Activated naive CD4-positive, alpha-beta T cell treated with anti-CD3 and anti-CD28 coated beads for 36 hours (primary cell): ENCODE results near the gene RBPJL. TPM values are rescaled to one million over a fixed set of nuclear protein-coding genes. Genes with fewer than 3 reads are reported as not detected.

Experiments
- CTCF ChIA-PET: fragments of 350-600 bp; sonication (Branson Sonifier 250); formaldehyde crosslinking; loops from one replicate; lab custom pipeline; 2021; ENCODE audit warnings: antibody characterized with exemption; lab: Charles Lee
- DNase-seq: peaks from one replicate; pipeline ENCODE4 v3.0.0-alpha.2; 2020
- H3K27ac Mint-ChIP-seq: one replicate; pipeline ENCODE4 v1.8.0; 2021; ENCODE audit warnings: mild to moderate bottlenecking, mixed read lengths
- H3K27me3 Mint-ChIP-seq: one replicate; pipeline ENCODE4 v1.8.0; 2021; ENCODE audit warnings: low read depth, mixed read lengths
- H3K36me3 Mint-ChIP-seq: one replicate; pipeline ENCODE4 v1.8.0; 2021; ENCODE audit warnings: low read depth, mixed read lengths
- H3K4me1 Mint-ChIP-seq: one replicate; pipeline ENCODE4 v1.8.0; 2021; ENCODE audit warnings: low read depth, mixed read lengths
- H3K4me3 Mint-ChIP-seq: one replicate; pipeline ENCODE4 v1.8.0; 2021; ENCODE audit warnings: mild to moderate bottlenecking, moderate library complexity, mixed read lengths
- H3K9me3 Mint-ChIP-seq: one replicate; pipeline ENCODE4 v1.8.0; 2021; ENCODE audit warnings: mixed read lengths
- intact Hi-C: fragments of 100-400 bp; cut with micrococcal nuclease; formaldehyde crosslinking; loops from one replicate; pipeline ENCODE4 v1.15.1; 2023
- total RNA-seq, 2 experiments: library from RNA; stranded (reverse); gene quantifications; one replicate each; pipeline ENCODE4 v1.2.3, GENCODE V29; 2021

The RBPJL gene
- total RNA-seq, 2 experiments from 2014 or later: not detected

GRCh38 chr20:45282700-45283550, 23.7 kb upstream of the RBPJL start:
- Mint-ChIP-seq H3K4me3 (no peak overlapping the region), H3K27ac (no peak overlapping the region), H3K9me3 (no peaks in the 10 kb centered on the region), H3K4me1 (no peaks in the 10 kb centered on the region), H3K27me3 (peaks cover 4% of the 10 kb centered on the region), H3K36me3 (no peaks in the 10 kb centered on the region)
- intact Hi-C loops: no loop called here
- CTCF ChIA-PET: interaction anchor here (0.6 to 1.6 kb wide), 3 partner anchors 9 to 37 kb away, joined by 3 to 4 read pairs (median 3); no protein-coding TSS in a partner anchor
- DNase-seq: no peak

- H3K4me3 Mint-ChIP-seq: no peak overlapping the region
- no peak overlapping the region for H3K27ac Mint-ChIP-seq
- no peak for DNase-seq
- H3K4me1 Mint-ChIP-seq: no peaks in the 10 kb centered on the region
- H3K36me3 Mint-ChIP-seq: no peaks in the 10 kb centered on the region
- intact Hi-C loops: no loop called here
- no peaks in the 10 kb centered on the region for H3K9me3 Mint-ChIP-seq
- CTCF ChIA-PET: interaction anchor here (0.7 to 1.6 kb wide), 5 partner anchors 8 to 536 kb away, joined by 3 to 10 read pairs (median 3); no protein-coding TSS in a partner anchor
- peaks cover 4% of the 10 kb centered on the region for H3K27me3 Mint-ChIP-seq
Measured at GRCh38 chr20:45283551-45284057, 23.0 kb upstream of the RBPJL start.

DNA sequence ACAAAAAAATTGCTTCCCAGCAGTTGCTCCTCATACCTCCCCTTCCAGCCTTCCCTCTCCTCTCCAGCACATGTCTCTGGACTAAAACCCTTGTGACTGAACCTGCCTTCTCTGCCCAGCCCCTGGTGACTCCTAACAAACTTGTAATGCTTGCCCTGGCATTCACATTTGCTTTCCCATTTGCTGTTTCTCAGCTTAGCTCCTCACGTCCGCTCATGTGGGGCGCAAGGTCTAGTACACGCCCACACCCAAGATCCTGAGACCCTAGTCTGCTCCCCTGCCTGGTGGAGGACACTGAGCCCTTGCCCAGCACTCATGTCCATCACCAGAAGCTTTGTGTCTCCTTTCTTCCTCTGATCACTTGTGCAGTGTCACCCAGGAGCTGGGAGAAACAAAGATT, 18.3 kb upstream of the RBPJL start:
- intact Hi-C loops: no loop called here
- no peak overlapping the region for H3K27ac Mint-ChIP-seq
- H3K36me3 Mint-ChIP-seq: no peaks in the 10 kb centered on the region

DNA sequence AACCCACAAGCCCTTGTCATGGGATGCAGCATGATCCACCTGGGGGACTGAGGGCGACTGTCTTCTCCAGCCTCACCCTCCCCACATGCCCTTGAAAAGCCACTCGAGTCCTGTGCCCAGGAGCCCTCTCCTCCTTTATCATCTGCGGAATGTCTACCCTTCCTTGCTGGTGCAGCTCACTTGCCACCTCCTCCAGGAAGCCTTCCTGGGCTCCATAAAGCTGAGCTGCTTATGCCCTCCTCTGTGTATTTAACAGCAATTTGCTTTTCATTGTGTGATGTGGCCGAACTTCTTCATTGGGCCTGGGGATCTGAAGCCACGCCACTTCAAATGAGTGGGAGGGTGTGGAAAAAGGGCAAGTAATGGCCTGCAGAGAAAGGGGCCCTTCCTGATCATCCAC, 17.8 kb upstream of the RBPJL start:
- DNase-seq: no peak
- CTCF ChIA-PET: interaction anchor here (0.7 to 6.4 kb wide), 3 partner anchors 81 to 192 kb away, joined by 3 to 55 read pairs (median 3); no protein-coding TSS in a partner anchor
- Mint-ChIP-seq H3K4me1 (peaks cover 2% of the 10 kb centered on the region), H3K27ac (no peak overlapping the region), H3K4me3 (no peak overlapping the region), H3K36me3 (no peaks in the 10 kb centered on the region), H3K27me3 (peaks cover 16% of the 10 kb centered on the region), H3K9me3 (no peaks in the 10 kb centered on the region)
- intact Hi-C loops: no loop called here

More for the DNA sequence above, 18.3 kb upstream of the RBPJL start:
- Mint-ChIP-seq H3K27me3 (peaks cover 13% of the 10 kb centered on the region), H3K4me3 (no peak overlapping the region), H3K4me1 (no peaks in the 10 kb centered on the region), H3K9me3 (no peaks in the 10 kb centered on the region)
- CTCF ChIA-PET: interaction anchor here (0.7 to 6.4 kb wide), 4 partner anchors 81 to 191 kb away, joined by 3 to 55 read pairs (median 4); no protein-coding TSS in a partner anchor
- DNase-seq: no peak

- Mint-ChIP-seq H3K36me3 (no peaks in the 10 kb centered on the region), H3K4me1 (peaks cover 4% of the 10 kb centered on the region), H3K27ac (no peak overlapping the region), H3K4me3 (no peak overlapping the region), H3K9me3 (no peaks in the 10 kb centered on the region), H3K27me3 (peaks cover 25% of the 10 kb centered on the region)
- intact Hi-C loops: loop anchor here (2.0 to 5.0 kb wide), 4 partner anchors 49 to 323 kb away; partner anchors contain the start of gene STK4
- no peak for DNase-seq
- CTCF ChIA-PET: interaction anchor here (0.8 to 6.4 kb wide), 21 partner anchors 11 to 325 kb away, joined by 3 to 87 read pairs (median 3); no protein-coding TSS in a partner anchor
Measured at GRCh38 chr20:45289942-45290676, 16.5 kb upstream of the RBPJL start.

DNA sequence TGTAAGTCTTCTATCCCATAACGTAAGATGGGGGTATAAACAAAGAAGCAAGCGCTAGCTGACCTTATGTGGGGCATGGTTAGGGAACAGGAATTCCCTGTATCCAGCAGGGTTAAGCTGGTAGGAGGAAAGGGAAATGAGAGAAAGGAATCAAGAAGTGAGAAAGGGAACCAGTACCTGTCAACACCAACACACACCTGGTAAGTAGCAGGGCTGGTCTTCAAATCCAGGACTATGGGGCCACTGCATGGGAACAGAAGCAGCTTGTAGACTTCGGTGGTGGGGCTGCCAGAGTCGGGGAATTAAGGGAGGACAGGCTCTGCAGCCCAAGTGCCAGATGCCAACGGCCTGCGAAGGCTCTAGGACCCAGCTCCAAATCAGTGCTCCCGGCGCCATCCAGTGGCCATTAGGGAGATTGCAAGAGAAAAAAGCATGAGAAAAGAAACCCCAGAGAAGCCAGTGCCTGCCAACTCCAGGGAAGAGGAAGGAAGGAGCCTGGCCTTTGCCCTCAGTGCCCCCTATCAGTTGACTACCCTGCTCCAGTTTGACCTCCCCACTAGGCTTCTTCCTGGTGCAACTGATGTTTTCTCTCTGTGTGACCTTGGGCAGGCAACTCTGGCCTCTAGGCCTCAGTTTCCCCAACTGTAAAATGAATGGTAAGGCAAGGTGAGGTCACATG, 15.8 kb upstream of the RBPJL start:
- Mint-ChIP-seq H3K4me3 (no peak overlapping the region), H3K36me3 (no peaks in the 10 kb centered on the region), H3K9me3 (no peaks in the 10 kb centered on the region), H3K4me1 (peaks cover 4% of the 10 kb centered on the region), H3K27me3 (peaks cover 28% of the 10 kb centered on the region), H3K27ac (no peak overlapping the region)
- CTCF ChIA-PET: interaction anchor here (0.7 to 6.4 kb wide), 28 partner anchors 12 to 324 kb away, joined by 3 to 87 read pairs (median 3); no protein-coding TSS in a partner anchor
- intact Hi-C loops: loop anchor here (1.0 to 5.0 kb wide), 6 partner anchors 50 to 324 kb away; partner anchors contain the start of gene STK4
- DNase-seq: peak; percentile 85

GRCh38 chr20:45291526-45291925, 15.1 kb upstream of the RBPJL start:
- DNase-seq: no peak
- no peaks in the 10 kb centered on the region for H3K9me3 Mint-ChIP-seq
- H3K36me3 Mint-ChIP-seq: no peaks in the 10 kb centered on the region
- H3K27me3 Mint-ChIP-seq: peaks cover 33% of the 10 kb centered on the region
- intact Hi-C loops: loop anchor here (1.0 to 5.0 kb wide), 6 partner anchors 51 to 324 kb away; partner anchors contain the start of gene STK4
- H3K4me3 Mint-ChIP-seq: no peak overlapping the region
- CTCF ChIA-PET: interaction anchor here (0.7 to 6.4 kb wide), 22 partner anchors 9 to 262 kb away, joined by 3 to 87 read pairs (median 4); no protein-coding TSS in a partner anchor
- H3K4me1 Mint-ChIP-seq: peaks cover 4% of the 10 kb centered on the region
- H3K27ac Mint-ChIP-seq: no peak overlapping the region

GRCh38 chr20:45292343-45292742, 14.3 kb upstream of the RBPJL start:
- Mint-ChIP-seq H3K27me3 (peaks cover 33% of the 10 kb centered on the region), H3K27ac (no peak overlapping the region), H3K9me3 (no peaks in the 10 kb centered on the region), H3K4me3 (peak overlapping the region; percentile 72), H3K36me3 (no peaks in the 10 kb centered on the region), H3K4me1 (peaks cover 4% of the 10 kb centered on the region)
- intact Hi-C loops: loop anchor here (5.0 kb wide), 2 partner anchors 280 to 325 kb away; partner anchors contain the start of gene STK4
- CTCF ChIA-PET: interaction anchor here (0.7 to 6.4 kb wide), 20 partner anchors 10 to 382 kb away, joined by 3 to 87 read pairs (median 6); partner anchors contain the start of genes MATN4 and SYS1
- DNase-seq: no peak

GRCh38 chr20:45293041-45294002, 13.3 kb upstream of the RBPJL start:
- intact Hi-C loops: loop anchor here (5.0 kb wide), 2 partner anchors 281 to 326 kb away; partner anchors contain the start of gene STK4
- Mint-ChIP-seq H3K4me3 (peak overlapping the region; percentile 72), H3K36me3 (no peaks in the 10 kb centered on the region), H3K27me3 (peaks cover 33% of the 10 kb centered on the region), H3K9me3 (no peaks in the 10 kb centered on the region), H3K27ac (no peak overlapping the region), H3K4me1 (peaks cover 4% of the 10 kb centered on the region)
- CTCF ChIA-PET: interaction anchor here (0.6 to 6.4 kb wide), 64 partner anchors 9 to 478 kb away, joined by 3 to 87 read pairs (median 5); partner anchors contain the start of genes KCNS1, MATN4, RBPJL and SYS1
- DNase-seq: peak; percentile 90

DNA sequence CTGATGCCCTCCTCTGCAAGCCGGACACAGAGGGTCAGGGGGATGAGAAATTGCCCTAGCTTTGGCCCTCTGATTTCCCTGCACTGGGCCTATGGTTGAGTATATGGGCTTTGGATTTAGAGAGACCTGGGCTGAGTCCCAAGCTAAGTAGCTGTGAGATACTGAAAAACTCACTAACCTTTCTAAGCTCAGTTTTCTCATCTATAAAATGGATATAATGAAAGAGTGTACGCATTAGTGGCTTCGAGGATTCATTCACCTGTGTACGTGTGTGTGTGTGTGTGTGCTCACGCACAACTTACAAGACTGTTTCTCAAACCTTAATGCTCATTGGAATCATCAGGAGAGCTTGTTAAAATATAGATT, 12.7 kb upstream of the RBPJL start:
- Mint-ChIP-seq H3K4me1 (peaks cover 4% of the 10 kb centered on the region), H3K4me3 (peak overlapping the region; percentile 72), H3K27ac (no peak overlapping the region), H3K27me3 (peaks cover 33% of the 10 kb centered on the region), H3K36me3 (no peaks in the 10 kb centered on the region), H3K9me3 (no peaks in the 10 kb centered on the region)
- CTCF ChIA-PET: interaction anchor here (0.6 to 6.4 kb wide), 60 partner anchors 9 to 714 kb away, joined by 3 to 87 read pairs (median 5); partner anchors contain the start of genes KCNS1, MMP9, RBPJL and SYS1
- DNase-seq: no peak
- intact Hi-C loops: loop anchor here (5.0 kb wide), 2 partner anchors 282 to 327 kb away; partner anchors contain the start of gene STK4
